Nephron progenitor cell (in vitro differentiated cells): ENCODE data around the gene DNPH1.

ENCODE experiments used
- DNase-seq: peaks from one replicate; pipeline ENCODE4 v3.0.0; 2021
- H3K27ac Mint-ChIP-seq: 2 replicates; pipeline ENCODE4 v1.8.0; 2021; ENCODE audit warnings: mild to moderate bottlenecking, moderate library complexity, mixed read lengths
- H3K27me3 Mint-ChIP-seq: 2 replicates; pipeline ENCODE4 v1.8.0; 2021; ENCODE audit warnings: mild to moderate bottlenecking, low read depth, mixed read lengths; ENCODE audit not compliant: poor library complexity
- H3K36me3 Mint-ChIP-seq: 2 replicates; pipeline ENCODE4 v1.8.0; 2021; ENCODE audit warnings: low read depth, mixed read lengths
- H3K4me1 Mint-ChIP-seq: 2 replicates; pipeline ENCODE4 v1.8.0; 2021; ENCODE audit warnings: mixed read lengths
- H3K4me3 Mint-ChIP-seq: 2 replicates; pipeline ENCODE4 v1.8.0; 2021; ENCODE audit warnings: mild to moderate bottlenecking, moderate library complexity, mixed read lengths
- H3K9me3 Mint-ChIP-seq: 2 replicates; pipeline ENCODE4 v1.8.0; 2021; ENCODE audit warnings: mild to moderate bottlenecking, moderate library complexity, mixed read lengths
- CTCF ChIP-seq: fragments of 200-600 bp; sonication (generic); IDR thresholded peaks from 2 replicates; pipeline ENCODE4 v1.5.0; 2021; ENCODE audit warnings: antibody characterized with exemption

Gene DNPH1

GRCh38 chr6:43202451-43202850 is 26.8 kb downstream of the DNPH1 start:
- H3K27ac Mint-ChIP-seq, result no peak overlapping the region
- H3K4me1 Mint-ChIP-seq, result no peaks in the 10 kb centered on the region
- H3K4me3 Mint-ChIP-seq, result no peak overlapping the region
- H3K9me3 Mint-ChIP-seq, result no peaks in the 10 kb centered on the region
- H3K36me3 Mint-ChIP-seq, result peaks cover 24% of the 10 kb centered on the region
- no peak for DNase-seq
- no peak for TF ChIP-seq CTCF
- H3K27me3 Mint-ChIP-seq, result peaks cover 4% of the 10 kb centered on the region

DNA sequence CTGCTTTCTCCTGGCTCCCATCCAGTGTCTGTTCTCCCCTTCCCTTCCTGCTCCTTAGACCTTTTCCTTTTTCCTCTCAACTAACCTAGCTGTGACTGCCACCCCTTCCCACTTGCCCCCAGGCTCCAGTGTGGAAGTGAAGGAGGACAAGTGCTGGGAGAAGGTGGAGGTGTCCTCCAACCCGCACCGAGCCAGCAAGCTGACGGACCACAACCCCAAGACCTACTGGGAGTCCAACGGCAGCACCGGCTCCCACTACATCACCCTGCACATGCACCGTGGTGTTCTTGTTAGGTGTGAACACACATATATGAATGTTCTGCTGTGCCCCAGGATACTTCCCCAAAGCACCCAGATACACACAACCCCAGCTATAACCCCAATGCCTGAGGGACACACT is 28.7 kb downstream of the DNPH1 start:
- Mint-ChIP-seq H3K27ac (no peak overlapping the region), H3K36me3 (peaks cover 19% of the 10 kb centered on the region), H3K27me3 (peaks cover 4% of the 10 kb centered on the region), H3K4me3 (no peak overlapping the region), H3K9me3 (no peaks in the 10 kb centered on the region), H3K4me1 (peaks cover 13% of the 10 kb centered on the region)
- DNase-seq, result no peak
- TF ChIP-seq CTCF, result no peak

DNA sequence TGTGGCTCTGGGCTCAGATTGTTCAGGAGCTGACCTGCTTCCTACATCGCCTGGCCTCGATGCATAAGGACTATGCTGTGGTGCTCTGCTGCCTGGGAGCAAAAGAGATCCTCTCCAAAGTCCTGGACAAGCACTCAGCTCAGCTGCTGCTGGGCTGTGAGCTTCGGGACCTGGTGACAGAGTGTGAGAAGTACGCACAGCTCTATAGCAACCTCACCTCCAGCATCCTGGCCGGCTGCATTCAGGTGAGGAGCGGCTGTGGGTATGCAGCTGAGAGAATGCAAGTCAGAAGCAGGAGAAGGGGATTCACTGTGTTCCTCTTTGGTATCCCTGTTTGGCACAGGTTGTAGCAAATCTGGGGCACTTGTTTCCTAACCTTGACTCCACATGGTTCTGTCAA is 29.4 kb downstream of the DNPH1 start:
- Mint-ChIP-seq H3K4me3 (no peak overlapping the region), H3K9me3 (no peaks in the 10 kb centered on the region), H3K4me1 (peaks cover 17% of the 10 kb centered on the region), H3K36me3 (peaks cover 19% of the 10 kb centered on the region), H3K27me3 (peaks cover 4% of the 10 kb centered on the region), H3K27ac (no peak overlapping the region)
- TF ChIP-seq CTCF, result no peak
- no peak for DNase-seq

- no peak for TF ChIP-seq CTCF
- Mint-ChIP-seq H3K36me3 (peaks cover 38% of the 10 kb centered on the region), H3K27ac (peak overlapping the region; percentile 86), H3K9me3 (no peaks in the 10 kb centered on the region), H3K27me3 (no peaks in the 10 kb centered on the region), H3K4me3 (no peak overlapping the region), H3K4me1 (peaks cover 17% of the 10 kb centered on the region)
- no peak for DNase-seq
These were observed 32.9 kb downstream of the DNPH1 start for GRCh38 chr6:43196337-43196736.

GRCh38 chr6:43193929-43194328 is 35.4 kb downstream of the DNPH1 start:
- peaks cover 17% of the 10 kb centered on the region for H3K4me1 Mint-ChIP-seq
- no peak overlapping the region for H3K27ac Mint-ChIP-seq
- peaks cover 38% of the 10 kb centered on the region for H3K36me3 Mint-ChIP-seq
- no peak for DNase-seq
- no peak for TF ChIP-seq CTCF
- no peaks in the 10 kb centered on the region for H3K27me3 Mint-ChIP-seq
- no peak overlapping the region for H3K4me3 Mint-ChIP-seq
- H3K9me3 Mint-ChIP-seq, result no peaks in the 10 kb centered on the region

GRCh38 chr6:43192911-43193310 is 36.4 kb downstream of the DNPH1 start:
- Mint-ChIP-seq H3K27me3 (no peaks in the 10 kb centered on the region), H3K4me3 (no peak overlapping the region), H3K27ac (peak overlapping the region; percentile 14), H3K9me3 (no peaks in the 10 kb centered on the region), H3K4me1 (peaks cover 17% of the 10 kb centered on the region), H3K36me3 (peaks cover 48% of the 10 kb centered on the region)
- no peak for TF ChIP-seq CTCF
- no peak for DNase-seq
